Brain pericyte (primary cell): ENCODE results near the gene LINC01488.

Experiments
- DNase-seq: peaks from one replicate; pipeline ENCODE4 v3.0.0-alpha.2; 2012; ENCODE audit warnings: low read depth, low spot score

Gene LINC01488

DNA sequence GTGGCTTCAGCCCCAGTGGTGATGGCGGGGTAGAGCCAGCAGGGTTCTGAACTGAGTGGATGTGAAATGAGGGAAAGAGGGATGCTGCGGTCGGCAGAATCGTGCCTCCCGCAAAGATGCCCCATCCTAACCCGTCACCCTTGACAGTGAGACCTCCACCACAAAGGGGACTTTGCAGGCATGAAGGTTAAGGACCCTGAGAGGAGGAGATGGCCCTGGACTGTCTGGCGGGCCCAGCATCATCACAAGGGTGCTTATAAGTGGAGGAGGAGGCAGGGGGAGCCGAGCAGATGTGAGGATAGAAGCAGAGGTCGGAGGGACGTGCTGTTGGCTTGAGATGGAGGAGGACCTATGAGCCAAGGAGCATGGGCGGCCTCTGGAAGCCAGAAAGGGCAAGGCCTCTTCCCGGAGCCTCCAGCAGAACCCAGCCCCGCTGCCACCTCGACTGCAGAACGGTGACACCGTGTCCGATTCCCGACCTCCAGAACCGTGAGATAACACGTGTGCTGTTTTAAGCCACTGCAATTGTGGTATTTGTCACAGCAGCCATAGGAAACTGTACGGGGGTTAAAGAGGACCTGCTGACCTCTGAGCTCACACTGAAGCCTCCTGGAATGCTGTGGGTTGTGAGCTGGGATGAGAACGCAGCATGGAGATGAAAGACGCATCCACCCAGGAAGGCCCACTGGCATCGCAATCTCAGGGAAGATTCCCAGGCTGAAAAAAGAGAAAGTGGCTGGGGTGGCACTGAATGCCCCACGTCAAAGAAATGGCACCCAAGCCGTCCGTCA lies 10.9 kb downstream of the LINC01488 start:
- DNase-seq, result no peak

DNA sequence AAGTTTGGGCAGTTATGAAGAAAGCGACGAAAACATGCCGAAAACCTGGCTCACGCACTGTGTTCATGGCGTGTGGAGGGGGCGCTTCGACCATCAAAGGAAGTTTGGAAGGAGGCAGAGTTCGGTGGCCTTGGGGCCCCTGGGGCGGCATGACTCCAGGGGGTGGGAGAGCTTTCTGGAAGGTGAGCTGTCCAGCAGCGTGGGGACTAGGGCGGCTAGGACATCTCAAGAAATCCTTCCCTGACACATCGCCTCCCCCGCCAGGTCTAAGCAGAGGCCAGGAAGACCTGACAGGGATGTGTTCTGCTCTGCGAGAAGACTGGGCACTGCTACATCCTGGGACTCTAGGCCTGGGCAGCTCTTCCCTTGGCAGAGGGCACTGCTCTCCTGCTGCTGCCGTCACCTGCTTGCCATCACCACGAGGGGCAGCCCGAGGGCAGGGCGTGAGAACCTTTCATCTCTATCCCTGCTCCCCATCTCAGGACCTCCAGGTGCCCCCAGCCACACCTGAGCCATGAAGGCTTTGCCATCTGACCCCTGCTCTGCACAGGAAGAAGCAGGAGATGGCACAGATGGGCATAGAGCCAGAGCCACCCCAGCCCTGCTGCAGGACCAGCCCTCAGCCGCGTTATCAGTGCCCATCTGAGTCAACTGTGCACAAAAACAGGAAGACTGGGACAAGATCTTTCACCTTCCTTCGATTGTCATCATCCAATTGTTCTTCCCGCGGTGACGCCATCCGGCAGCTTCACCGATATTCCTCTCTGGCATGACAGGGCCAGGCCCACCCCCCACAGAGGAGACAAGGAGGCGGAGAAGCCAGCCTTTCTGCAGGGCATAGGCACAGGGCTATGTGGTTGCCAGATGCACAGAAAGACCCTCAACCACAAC lies 12.7 kb downstream of the LINC01488 start:
- DNase-seq, result no peak

DNA sequence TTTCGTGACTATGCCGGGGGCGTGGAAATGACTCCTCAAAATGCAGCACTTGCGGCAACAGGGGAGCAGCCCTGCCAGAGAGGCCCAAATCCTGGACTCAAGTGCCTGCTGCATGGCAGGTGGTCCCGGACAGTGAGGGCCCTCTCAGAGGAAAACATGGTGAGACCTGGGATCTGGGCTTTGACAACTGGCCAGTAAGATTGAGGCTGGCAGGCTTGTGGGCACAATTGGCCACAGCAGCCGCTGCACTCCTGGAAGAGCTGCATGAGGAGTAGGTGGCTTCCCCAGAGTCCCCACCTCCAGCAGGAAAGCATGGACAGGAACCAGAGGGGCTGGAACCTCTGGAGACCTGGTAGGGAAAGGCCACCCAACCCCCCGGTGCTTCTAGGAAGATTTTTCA lies 13.4 kb downstream of the LINC01488 start:
- no peak for DNase-seq

DNA sequence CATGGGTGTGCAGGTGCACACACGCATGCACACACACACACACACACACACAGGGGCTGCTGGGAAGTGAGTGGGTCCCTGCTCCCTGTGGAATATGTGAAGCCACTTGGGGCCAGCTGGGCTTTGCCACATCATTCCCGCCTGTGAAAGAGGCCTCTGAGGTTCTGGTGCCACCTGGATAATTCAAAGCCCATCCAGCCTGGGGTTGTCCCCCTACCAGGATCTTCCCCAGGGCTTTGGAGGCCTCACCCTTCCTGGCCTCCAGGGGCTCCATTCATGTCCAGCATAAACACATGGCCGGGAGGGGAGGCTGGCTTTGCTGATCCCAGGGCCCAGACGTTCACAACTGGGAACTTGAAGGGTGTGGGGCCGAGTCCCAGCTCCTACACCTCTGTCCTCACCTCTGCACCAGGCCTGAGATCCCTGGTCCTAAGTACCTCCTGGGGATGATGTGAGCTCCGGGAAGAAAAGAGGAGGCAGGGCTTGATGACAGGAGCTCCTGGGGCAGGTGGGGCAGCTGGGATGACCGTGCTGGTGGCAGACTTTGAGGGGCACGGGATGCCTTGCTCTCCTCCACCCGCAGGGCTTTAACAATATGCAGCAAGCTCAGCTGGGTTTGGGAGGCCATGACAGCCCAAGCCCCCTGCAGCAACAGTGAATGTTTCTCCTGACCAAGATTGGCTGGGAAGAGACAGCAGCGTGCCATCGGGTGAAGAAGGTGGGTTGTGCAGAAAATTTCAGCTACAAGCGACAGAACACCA lies 14.2 kb downstream of the LINC01488 start:
- DNase-seq, result no peak

DNA sequence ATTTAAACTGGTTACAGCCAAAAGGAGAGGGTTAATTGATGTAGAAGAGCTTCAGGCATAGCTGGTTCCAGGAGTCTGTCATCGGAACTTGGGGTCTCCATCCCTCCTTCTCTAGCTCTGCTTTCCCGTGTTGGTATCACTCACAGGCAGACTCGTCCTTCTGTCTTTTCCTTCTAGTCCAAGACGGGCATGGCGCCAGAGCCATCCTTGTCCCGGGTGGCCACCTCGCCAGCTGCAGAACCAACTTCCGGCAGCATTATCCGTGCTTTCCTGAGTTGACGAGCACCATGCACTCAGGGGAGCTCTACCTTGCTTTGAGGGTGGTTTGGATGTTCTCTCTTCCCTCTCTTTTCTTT lies 14.7 kb downstream of the LINC01488 start:
- no peak for DNase-seq

DNA sequence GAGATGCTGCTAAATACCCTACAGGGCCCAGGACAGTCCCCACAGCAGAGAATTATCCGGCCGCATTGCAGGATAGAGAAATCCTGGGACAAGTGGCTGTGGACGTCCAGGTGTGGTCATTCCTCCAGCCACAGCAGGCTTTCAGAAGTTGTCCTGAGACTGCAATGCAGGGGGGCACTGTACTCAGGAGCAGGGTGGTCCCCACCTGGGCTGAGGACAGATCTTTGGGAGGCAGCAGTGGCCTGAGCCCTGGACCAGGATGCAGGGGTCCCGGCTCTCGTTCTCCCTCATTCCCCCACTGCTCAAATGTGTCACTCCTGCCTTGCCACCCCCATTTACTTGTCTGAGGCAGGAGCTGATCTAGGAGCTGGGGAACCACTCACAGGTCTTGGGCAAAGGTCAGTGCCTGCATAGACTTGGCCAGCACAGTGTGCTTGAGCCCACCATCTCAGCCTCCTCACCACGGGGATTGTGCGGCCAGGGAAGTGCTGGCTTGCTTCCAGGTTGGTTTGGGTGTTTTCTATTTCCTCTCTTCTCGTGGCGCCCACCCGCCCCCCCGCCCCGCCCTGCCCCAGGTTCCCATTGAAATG lies 15.3 kb downstream of the LINC01488 start:
- DNase-seq, result no peak

DNA sequence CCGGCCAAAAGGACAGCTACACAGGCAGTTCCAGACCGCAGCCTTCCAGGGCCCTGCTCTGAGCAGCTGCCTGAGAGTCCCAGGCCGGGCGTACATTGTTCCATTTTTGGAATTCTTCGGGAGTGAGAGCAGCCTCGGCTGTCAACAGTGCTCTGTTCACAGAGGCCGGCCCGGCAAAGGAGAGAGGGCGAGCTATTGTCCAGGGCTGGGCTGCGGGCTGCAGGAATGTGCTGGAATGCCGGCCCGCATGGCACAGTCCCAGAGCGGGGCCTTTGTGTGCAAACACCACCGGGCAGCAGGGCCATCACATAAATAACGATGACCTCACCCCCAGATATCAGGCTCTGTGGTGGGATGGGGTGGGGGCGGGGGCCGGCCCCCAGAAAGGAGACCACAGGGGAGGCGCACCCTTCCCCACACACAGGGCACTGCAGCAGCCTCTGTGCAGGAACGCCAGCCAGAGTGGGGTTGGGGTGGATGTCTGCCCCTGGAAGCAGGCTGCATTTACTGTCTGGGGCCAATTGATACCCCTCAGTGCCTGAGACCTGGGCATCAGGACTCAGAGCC lies 15.8 kb downstream of the LINC01488 start:
- peak; percentile 34 for DNase-seq

DNA sequence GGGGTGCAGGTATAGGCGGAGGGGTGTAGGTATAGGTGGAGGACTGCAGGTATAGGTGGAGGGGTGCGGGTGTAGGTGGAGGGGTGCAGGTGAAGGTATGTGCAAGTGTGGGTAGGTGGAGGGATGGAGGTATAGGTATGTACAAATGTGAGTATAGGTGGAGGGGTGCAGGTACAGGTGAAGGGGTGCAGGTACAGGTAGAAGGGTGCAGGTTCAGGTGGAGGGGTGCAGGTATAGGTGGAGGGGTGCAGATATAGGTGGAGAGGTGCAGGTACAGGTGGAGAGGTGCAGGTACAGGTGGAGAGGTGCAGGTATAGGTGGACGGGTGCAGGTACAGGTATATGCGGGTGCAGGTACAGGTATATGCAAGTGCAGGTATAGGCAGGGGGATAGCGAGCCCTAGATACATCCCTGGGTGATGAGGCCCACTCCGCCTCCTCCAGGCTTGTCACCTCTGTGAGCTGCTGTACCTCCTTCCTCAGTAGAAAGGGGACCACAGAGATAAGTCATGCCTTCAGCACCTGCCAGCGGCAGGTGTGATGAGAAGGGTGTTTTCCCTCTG lies 17.2 kb downstream of the LINC01488 start:
- no peak for DNase-seq

DNA sequence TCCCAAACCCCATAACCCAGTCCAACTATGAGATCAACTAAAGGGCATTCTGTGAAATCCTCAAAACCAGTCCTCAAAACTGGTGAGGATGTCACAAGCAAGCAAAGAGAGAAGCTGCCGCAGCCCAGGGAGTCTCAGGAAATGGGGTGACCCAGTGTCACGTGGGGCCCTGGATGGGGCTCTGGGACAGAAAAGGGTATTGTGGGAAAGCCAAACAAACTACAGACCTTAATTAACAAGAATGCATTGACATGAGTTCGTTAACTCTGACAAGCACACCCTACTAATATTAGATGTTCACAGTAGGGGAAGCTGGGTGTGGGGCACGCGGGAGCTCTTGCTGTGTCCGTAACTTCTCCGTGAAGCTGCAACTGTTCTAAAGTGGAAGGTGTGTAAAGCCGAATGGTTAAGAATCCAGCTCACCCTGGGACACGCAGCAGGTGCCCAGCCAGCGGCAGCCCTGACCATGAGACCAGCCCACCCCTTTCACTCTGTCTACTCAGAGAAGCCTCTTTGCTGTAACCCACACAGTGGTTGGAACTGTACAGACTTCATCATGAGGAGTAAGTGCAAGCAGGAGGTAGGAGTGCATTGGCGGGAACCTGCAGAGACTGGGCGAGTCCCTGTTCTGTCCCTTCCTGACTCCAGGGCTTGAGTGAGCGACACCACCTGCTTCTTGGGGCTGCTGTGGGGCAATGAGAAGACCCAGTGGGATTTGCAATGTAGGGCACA lies 17.9 kb downstream of the LINC01488 start:
- DNase-seq, result no peak

DNA sequence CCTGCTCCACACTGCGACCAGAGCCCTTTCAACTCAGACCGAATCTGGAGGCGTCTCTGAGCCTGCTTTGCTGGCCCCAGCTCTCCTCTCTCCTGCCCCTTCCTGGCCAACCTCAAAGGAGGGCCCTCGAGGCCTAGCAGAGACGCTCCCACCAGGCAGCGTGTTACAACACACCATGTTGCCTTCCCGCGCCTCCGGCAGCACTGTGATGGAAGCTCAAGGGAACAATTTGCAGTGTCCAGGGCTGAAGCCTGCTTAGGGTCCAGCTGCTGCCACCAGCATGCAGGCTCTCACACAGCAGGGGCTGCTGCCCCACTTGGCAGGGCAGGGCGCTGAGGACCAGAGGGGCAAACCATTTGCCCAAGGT lies 18.4 kb downstream of the LINC01488 start:
- DNase-seq, result no peak

DNA sequence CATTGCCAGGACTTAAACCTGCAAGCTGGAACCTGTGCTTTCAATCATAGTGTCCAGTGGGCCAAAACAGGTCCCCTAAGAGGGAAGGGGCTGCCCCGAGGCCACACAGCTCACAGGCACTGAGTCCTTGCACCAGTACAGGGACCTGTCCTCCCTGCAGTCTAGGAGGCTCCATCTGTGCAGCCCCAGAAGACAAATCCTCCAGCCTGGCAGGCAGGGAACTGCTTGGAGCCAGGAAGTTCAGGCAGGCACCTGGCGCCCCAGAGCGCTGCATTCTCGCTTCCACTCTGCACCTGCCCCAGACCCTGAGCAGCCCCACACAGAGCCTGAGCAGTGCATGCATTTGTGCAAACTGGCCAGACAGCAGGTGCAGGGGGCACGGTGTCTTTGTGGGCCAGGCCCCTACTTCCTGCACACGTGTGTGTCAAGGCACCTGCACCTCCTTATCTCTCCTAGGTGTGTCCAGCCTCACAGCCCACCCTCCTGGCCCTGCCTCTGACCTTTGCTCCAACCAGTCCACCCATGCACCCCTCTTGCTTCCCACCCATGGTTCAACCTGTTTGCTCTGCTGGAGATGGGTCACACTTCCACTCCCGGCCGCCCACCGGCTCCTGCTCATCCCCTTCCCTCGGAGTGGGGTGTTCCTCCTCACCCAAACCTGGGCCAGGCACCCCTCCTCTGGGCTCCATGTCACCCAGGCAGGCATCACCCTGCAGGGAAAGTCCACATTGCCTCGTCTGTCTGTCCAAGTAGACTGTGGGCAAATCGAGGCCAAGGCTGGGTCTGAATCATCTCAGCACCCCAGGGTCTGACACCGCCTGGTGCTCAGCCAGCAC lies 19.0 kb downstream of the LINC01488 start:
- DNase-seq, result no peak

DNA sequence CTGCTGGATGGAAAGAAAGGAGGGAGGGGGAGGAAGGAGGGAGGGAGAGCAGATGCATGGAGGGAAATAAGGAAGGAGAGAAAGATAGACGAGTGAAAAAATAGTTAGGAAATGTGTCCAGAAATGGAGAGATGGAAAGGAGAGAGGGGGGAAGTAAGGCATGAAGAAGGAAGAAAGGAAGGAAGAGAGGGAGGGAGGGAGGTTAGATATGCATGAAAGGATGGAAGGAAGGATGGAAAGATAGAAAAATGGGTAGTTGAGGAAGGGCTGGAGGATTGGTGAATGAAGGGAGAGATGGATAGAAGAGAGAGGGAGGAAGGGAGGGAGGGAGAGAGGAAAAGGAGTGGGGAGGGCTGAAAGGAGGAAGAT lies 19.6 kb downstream of the LINC01488 start:
- no peak for DNase-seq

DNA sequence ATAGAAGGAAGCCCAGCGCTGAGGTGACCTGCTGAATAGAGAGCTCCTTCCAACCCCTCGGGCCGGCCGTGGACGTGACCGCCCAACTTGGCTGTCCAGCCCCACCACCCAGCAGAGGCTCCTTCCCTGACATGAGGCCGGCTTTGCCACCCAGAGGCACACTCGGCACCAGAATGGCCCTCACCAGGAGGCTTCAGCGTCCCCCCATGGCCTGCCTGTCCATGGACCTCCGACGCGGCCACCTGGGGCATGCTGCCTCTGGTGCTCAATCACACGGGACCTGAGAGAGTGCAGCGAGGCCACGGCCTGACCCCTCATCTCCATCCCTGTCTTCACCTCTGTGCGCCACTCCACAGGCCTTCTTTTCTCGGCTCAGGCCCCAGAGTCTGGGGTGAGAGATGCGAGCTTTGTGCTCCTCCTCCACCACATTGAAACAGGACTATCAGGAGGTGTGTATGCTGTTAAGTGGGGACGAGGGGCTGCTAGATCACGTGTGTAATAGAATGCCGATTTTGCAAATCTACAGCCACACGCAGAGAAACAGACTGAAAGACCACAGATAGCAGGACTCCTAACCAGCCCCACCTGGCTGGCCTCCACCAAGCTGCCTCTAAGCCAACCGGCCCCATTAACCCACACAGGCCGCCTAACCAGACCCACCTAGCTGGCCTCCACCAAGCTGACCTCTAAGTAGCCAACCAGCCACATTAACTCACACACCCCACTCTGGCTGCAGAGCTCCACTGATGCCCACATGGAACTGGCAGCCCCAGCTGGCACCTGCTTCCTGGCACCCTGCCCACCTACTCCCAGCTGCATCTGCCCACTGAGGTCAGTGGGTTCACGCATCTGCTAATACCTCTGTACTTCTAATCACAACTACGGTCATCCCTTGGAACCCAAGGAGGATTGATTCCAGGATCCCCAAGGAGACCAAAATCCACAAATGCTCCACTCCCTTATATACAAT lies 20.7 kb downstream of the LINC01488 start:
- DNase-seq, result no peak

DNA sequence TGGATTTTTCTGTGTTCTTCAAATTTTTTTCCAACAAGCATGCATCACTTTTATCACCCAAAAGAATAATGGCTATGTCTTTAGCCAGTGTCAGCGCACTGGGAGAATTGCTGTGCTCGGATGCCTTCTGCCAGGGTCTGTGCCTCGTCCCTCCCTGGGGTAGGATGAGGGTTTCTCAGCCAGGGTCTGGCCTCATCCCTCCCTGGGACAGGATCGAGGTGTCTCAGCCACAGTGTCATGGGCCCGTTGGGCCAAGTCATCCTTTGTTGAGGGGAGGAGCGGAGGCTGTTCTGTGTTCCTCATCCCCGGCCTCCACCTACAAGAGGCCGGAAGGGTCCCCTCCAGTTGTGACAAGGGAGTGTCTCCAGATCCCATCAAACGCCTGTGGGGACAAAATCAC lies 22.7 kb downstream of the LINC01488 start:
- DNase-seq, result no peak

DNA sequence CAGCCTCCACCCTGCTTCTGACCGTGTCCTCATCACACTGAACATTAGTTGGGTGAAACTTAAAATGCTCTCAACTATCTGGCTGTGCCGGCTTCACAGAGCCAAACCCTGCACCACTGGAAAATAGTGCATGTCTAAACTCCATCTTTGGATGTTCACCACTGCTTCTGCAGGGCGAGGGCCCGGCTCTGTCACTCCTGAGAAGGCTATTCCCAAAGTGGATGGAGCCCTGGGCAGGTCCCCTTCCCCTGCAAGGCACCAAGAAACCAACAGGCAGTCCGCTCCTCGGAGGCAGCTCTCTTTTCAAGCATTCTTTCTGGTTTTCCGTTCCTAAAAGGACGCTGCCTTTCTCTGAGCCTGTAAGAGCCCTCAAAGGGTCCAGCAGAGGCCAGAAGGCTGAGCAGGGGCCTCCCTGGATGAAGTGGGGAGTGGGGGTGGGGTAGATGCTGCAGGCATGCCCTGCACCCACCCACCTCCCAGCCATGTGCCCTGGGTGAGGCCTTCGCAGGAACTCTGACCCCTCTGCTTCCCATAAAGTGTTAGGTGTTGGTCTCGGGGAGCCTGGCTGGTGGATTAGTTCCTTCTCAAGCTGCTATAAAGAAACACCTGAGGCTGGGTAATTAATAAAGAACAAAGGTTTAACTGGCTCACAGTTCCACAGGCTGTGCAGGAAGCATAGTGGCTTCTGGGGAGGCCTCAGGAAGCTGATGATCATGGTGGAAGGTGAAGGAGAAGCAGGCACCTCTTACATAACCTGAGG lies 23.3 kb downstream of the LINC01488 start:
- DNase-seq, result no peak

DNA sequence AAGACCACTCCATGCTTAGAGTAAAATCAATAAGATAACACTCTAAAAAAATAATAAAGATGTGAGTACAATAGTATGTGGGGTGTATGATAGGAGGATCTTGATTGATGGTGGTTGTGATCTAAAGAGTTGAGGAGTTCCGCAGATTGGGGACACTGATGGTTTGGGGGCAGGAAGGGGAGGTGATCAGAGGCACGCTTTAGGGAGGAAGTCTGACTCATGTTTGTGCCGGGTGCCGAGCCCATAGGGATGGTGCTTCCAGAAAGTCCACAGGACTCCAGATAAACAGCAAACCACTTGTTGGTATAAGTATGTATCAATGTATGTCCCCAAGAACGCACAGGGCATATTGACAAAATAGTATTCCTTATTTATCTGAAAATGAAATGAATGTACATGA lies 27.5 kb downstream of the LINC01488 start:
- DNase-seq, result no peak

DNA sequence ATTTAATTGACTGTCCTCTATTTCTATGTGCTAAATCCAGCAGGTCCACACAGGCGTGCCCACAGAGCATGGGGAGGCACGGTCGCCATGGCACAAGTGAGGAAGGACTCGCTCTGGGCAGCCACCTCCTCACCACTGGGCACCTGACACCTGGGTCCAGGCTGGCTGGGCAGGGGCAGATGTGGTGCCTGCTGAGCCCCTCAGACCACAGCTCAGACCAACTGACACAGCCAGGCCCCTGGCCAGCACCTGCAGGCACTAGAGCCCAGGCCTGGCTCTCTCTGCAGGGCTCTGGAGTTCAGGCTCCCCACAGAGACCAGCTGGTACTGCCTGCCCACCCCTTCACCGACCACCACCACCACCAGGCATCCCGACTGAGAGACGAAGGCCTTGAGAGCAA lies 27.9 kb downstream of the LINC01488 start:
- no peak for DNase-seq
